AG10803 (cell line): ENCODE measurements around the gene KCNC1.

ENCODE experiments used
- DNase-seq: peaks from one replicate; pipeline ENCODE4 v3.0.0; 2010; ENCODE audit warnings: low read depth
- H3K4me3 ChIP-seq: 2 replicates; pipeline ENCODE4 v1.5.1; 2011; ENCODE audit warnings: mild to moderate bottlenecking, low read length, control low read depth
- CTCF ChIP-seq: conservative IDR thresholded peaks from 2 replicates; pipeline ENCODE4 v1.5.1; 2011; ENCODE audit warnings: mild to moderate bottlenecking, low read length, control low read depth, inconsistent platforms

The KCNC1 gene

GRCh38 chr11:17738151-17738973 is 3.8 kb downstream of the KCNC1 start:
- DNase-seq, result no peak
- H3K4me3 ChIP-seq, result no peak overlapping the region
- TF ChIP-seq CTCF, result no peak

- no peak for DNase-seq
- no peak overlapping the region for H3K4me3 ChIP-seq
- TF ChIP-seq CTCF, result no peak
Measured at GRCh38 chr11:17739945-17740338, 5.4 kb downstream of the KCNC1 start.

- no peak overlapping the region for H3K4me3 ChIP-seq
- TF ChIP-seq CTCF, result no peak
- no peak for DNase-seq
Measured at GRCh38 chr11:17740649-17741235, 6.2 kb downstream of the KCNC1 start.

GRCh38 chr11:17741487-17741886 is 6.9 kb downstream of the KCNC1 start:
- H3K4me3 ChIP-seq, result no peak overlapping the region
- DNase-seq, result no peak
- no peak for TF ChIP-seq CTCF

- no peak for DNase-seq
- no peak for TF ChIP-seq CTCF
- no peak overlapping the region for H3K4me3 ChIP-seq
Measured at GRCh38 chr11:17742019-17742418, 7.4 kb downstream of the KCNC1 start.

- TF ChIP-seq CTCF, result no peak
- no peak for DNase-seq
- H3K4me3 ChIP-seq, result no peak overlapping the region
Measured at GRCh38 chr11:17743026-17743807, 8.6 kb downstream of the KCNC1 start.
